ENCODE measurements around the gene RNF182.

The RNF182 gene

DNA sequence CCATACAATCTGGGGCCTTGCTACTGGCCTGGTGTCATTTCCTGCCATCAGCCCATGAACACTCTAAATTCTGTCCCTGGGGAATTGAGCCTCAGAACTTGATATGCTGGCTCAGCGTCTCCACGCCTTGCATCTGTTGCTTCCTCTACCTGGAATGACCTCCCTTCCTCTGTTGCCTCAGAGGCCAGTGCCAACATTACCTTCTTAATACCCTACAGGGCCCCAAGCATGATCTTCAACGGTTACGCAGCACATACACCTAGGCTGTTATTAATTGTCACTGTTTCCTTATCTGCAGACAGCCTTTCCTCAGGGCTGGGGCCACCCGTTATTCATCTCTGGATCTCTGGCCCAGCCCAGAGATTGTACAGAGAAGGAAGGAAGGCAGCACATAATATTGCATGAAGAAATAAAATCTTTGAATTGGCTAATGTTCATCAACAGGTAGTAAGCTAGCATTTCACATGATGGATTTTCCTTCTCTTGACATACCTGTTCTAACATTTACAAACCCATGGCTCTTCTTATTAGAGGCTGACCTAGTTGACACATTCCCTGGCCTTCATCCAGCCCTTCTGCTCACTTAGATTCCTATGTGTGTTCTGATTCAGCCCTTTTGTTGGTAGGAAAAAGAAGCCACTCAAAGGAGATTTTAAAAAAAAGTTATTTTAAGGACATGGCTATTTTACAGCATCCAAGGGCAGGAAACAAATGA lies 8.4 kb upstream of the RNF182 start:
- H4K20me1 ChIP-seq (ENCODE audit: control insufficient read depth, insufficient read depth, low read depth, low read length): no peaks in the 10 kb centered on the region
- no peak overlapping the region for H3K4me2 ChIP-seq (ENCODE audit: low read length)
- no peak overlapping the region for H3K27ac ChIP-seq (ENCODE audit: low read depth, low read length)
- no peak for TF ChIP-seq EZH2phosphoT487 (IDR thresholded peaks at IDR 0.05; ENCODE audit: borderline replicate concordance, low read length)
- TF ChIP-seq, protein P1, sequence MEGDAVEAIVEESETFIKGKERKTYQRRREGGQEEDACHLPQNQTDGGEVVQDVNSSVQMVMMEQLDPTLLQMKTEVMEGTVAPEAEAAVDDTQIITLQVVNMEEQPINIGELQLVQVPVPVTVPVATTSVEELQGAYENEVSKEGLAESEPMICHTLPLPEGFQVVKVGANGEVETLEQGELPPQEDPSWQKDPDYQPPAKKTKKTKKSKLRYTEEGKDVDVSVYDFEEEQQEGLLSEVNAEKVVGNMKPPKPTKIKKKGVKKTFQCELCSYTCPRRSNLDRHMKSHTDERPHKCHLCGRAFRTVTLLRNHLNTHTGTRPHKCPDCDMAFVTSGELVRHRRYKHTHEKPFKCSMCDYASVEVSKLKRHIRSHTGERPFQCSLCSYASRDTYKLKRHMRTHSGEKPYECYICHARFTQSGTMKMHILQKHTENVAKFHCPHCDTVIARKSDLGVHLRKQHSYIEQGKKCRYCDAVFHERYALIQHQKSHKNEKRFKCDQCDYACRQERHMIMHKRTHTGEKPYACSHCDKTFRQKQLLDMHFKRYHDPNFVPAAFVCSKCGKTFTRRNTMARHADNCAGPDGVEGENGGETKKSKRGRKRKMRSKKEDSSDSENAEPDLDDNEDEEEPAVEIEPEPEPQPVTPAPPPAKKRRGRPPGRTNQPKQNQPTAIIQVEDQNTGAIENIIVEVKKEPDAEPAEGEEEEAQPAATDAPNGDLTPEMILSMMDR (IDR thresholded peaks at IDR 0.05; ENCODE audit: low read depth, low read length, poor library complexity, severe bottlenecking): no peak
- H3K4me3 ChIP-seq (ENCODE audit: low read length): no peak overlapping the region
- H3K36me3 ChIP-seq (ENCODE audit: control insufficient read depth, low read length): no peaks in the 10 kb centered on the region
- no peaks in the 10 kb centered on the region for H3K9me3 ChIP-seq (ENCODE audit: control insufficient read depth, insufficient read depth, low read length)
- H3K27me3 ChIP-seq (ENCODE audit: control insufficient read depth, low read length): peaks cover 26% of the 10 kb centered on the region; the same call in 1 of the 2 replicates
- H3K9me2 ChIP-seq (replicated peaks; ENCODE audit: control insufficient read depth, low read length): no peaks in the 10 kb centered on the region
- H3K4me1 ChIP-seq (ENCODE audit: control insufficient read depth, low read length): no peaks in the 10 kb centered on the region
- H3K79me2 ChIP-seq (ENCODE audit: control insufficient read depth, low read length): no peaks in the 10 kb centered on the region
- H3F3A ChIP-seq (ENCODE audit: control insufficient read depth, insufficient read depth): no peaks in the 10 kb centered on the region

GRCh38 chr6:13917141-13917540 lies 7.6 kb upstream of the RNF182 start:
- TF ChIP-seq, protein P1 (IDR thresholded peaks at IDR 0.05; ENCODE audit: low read depth, low read length, poor library complexity, severe bottlenecking): no peak
- no peak for TF ChIP-seq EZH2phosphoT487 (IDR thresholded peaks at IDR 0.05; ENCODE audit: borderline replicate concordance, low read length)
- Histone ChIP-seq H4K20me1 (ENCODE audit: control insufficient read depth, insufficient read depth, low read depth, low read length) (no peaks in the 10 kb centered on the region), H3K4me3 (ENCODE audit: low read length) (no peak overlapping the region), H3K27ac (ENCODE audit: low read depth, low read length) (no peak overlapping the region), H3K36me3 (ENCODE audit: control insufficient read depth, low read length) (no peaks in the 10 kb centered on the region), H3K9me2 (replicated peaks; ENCODE audit: control insufficient read depth, low read length) (no peaks in the 10 kb centered on the region), H3K27me3 (ENCODE audit: control insufficient read depth, low read length) (peaks cover 26% of the 10 kb centered on the region; the same call in 1 of the 2 replicates), H3K79me2 (ENCODE audit: control insufficient read depth, low read length) (no peaks in the 10 kb centered on the region), H3K4me1 (ENCODE audit: control insufficient read depth, low read length) (no peaks in the 10 kb centered on the region), H3F3A (ENCODE audit: control insufficient read depth, insufficient read depth) (no peaks in the 10 kb centered on the region), H3K4me2 (ENCODE audit: low read length) (no peak overlapping the region), H3K9me3 (ENCODE audit: control insufficient read depth, insufficient read depth, low read length) (no peaks in the 10 kb centered on the region)

- H3K79me2 ChIP-seq (ENCODE audit: control insufficient read depth, low read length): no peaks in the 10 kb centered on the region
- no peaks in the 10 kb centered on the region for H3K4me1 ChIP-seq (ENCODE audit: control insufficient read depth, low read length)
- TF ChIP-seq EZH2phosphoT487 (IDR thresholded peaks at IDR 0.05; ENCODE audit: borderline replicate concordance, low read length): no peak
- TF ChIP-seq, protein P1 (IDR thresholded peaks at IDR 0.05; ENCODE audit: low read depth, low read length, poor library complexity, severe bottlenecking): no peak
- H3K9me3 ChIP-seq (ENCODE audit: control insufficient read depth, insufficient read depth, low read length): no peaks in the 10 kb centered on the region
- no peaks in the 10 kb centered on the region for H3K36me3 ChIP-seq (ENCODE audit: control insufficient read depth, low read length)
- no peaks in the 10 kb centered on the region for H4K20me1 ChIP-seq (ENCODE audit: control insufficient read depth, insufficient read depth, low read depth, low read length)
- no peak overlapping the region for H3K27ac ChIP-seq (ENCODE audit: low read depth, low read length)
- H3K9me2 ChIP-seq (replicated peaks; ENCODE audit: control insufficient read depth, low read length): no peaks in the 10 kb centered on the region
- H3K4me3 ChIP-seq (ENCODE audit: low read length): no peak overlapping the region
- no peak overlapping the region for H3K4me2 ChIP-seq (ENCODE audit: low read length)
- H3F3A ChIP-seq (ENCODE audit: control insufficient read depth, insufficient read depth): no peaks in the 10 kb centered on the region
- H3K27me3 ChIP-seq (ENCODE audit: control insufficient read depth, low read length): peaks cover 38% of the 10 kb centered on the region
These were observed 6.0 kb upstream of the RNF182 start for GRCh38 chr6:13918686-13919250.

Data from DOHH2 (cell line).